Keratinocyte (primary cell): Measurements from ENCODE around the gene R3HDM1. TPM values are rescaled to one million over a fixed set of nuclear protein-coding genes. Genes with fewer than 3 reads are reported as not detected.

ENCODE experiments used
- DNase-seq: peaks from one replicate; pipeline ENCODE4 v3.0.0-alpha.2; 2011; ENCODE audit warnings: low read depth, missing footprints, low spot score
- FAIRE-seq: peaks from 2 replicates; lab custom pipeline; 2011; peaks lifted over from hg19 to GRCh38; lab: Jason Lieb, UNC
- H2AFZ ChIP-seq: 2 replicates; pipeline ENCODE4 v1.6.0; 2012; ENCODE audit warnings: low read length, control low read depth, inconsistent platforms; ENCODE audit not compliant: control insufficient read depth
- H3K27ac ChIP-seq: 2 replicates; pipeline ENCODE4 v1.5.1; 2011; ENCODE audit warnings: low read length; ENCODE audit not compliant: control insufficient read depth, insufficient read depth
- H3K27me3 ChIP-seq: 3 replicates; pipeline ENCODE4 v1.6.0; 2011; ENCODE audit warnings: low read length; ENCODE audit not compliant: control insufficient read depth, insufficient read depth; ENCODE audit errors: extremely low read depth
- H3K36me3 ChIP-seq, 2 experiments: 2 replicates in 1 of 2; 3 replicates in 1 of 2; pipeline ENCODE4 v1.5.1; 2011; ENCODE audit warnings: low read length in 2 of 2, mild to moderate bottlenecking in 1 of 2; ENCODE audit not compliant: control insufficient read depth in 2 of 2, insufficient read depth in 2 of 2; ENCODE audit errors: extremely low read depth in 1 of 2
- H3K4me1 ChIP-seq: 3 replicates; pipeline ENCODE4 v1.5.1; 2011; ENCODE audit warnings: low read length; ENCODE audit not compliant: control insufficient read depth, insufficient read depth; ENCODE audit errors: extremely low read depth
- H3K4me2 ChIP-seq: 3 replicates; pipeline ENCODE4 v1.6.0; 2011; ENCODE audit warnings: low read depth, low read length; ENCODE audit not compliant: control insufficient read depth, insufficient read depth; ENCODE audit errors: extremely low read depth
- H3K4me3 ChIP-seq, 3 experiments: fragments of 200-600 bp in 1 of 3; sonication (generic) in 1 of 3; 2 replicates in 2 of 3; 3 replicates in 1 of 3; pipeline ENCODE4 v1.5.1; 2011 to 2016; ENCODE audit warnings: low read length in 3 of 3, mild to moderate bottlenecking in 3 of 3, control low read depth in 2 of 3, inconsistent platforms in 1 of 3, low read depth in 1 of 3, mixed read lengths in 1 of 3, mixed run types in 1 of 3, moderate library complexity in 1 of 3; ENCODE audit not compliant: control insufficient read depth in 2 of 3, insufficient read depth in 2 of 3; ENCODE audit errors: extremely low read depth in 1 of 3
- H3K79me2 ChIP-seq: 2 replicates; pipeline ENCODE4 v1.6.0; 2012; ENCODE audit warnings: low read length; ENCODE audit not compliant: control insufficient read depth, insufficient read depth
- H3K9ac ChIP-seq: 3 replicates; pipeline ENCODE4 v1.6.0; 2011; ENCODE audit warnings: low read length; ENCODE audit not compliant: control insufficient read depth, insufficient read depth; ENCODE audit errors: extremely low read depth
- H3K9me1 ChIP-seq: 3 replicates; pipeline ENCODE4 v1.6.0; 2011; ENCODE audit warnings: low read length; ENCODE audit not compliant: control insufficient read depth, insufficient read depth; ENCODE audit errors: extremely low read depth
- H3K9me3 ChIP-seq: 2 replicates; pipeline ENCODE4 v1.5.1; 2012; ENCODE audit warnings: low read depth, low read length; ENCODE audit not compliant: control insufficient read depth
- H4K20me1 ChIP-seq: 3 replicates; pipeline ENCODE4 v1.6.0; 2011; ENCODE audit warnings: low read length; ENCODE audit not compliant: control insufficient read depth, insufficient read depth; ENCODE audit errors: extremely low read depth
- EZH2 ChIP-seq: IDR thresholded peaks from one replicate; pipeline ENCODE4 v1.6.1; 2012; ENCODE audit warnings: inconsistent platforms, mild to moderate bottlenecking, low read length, moderate library complexity
- dilution Hi-C: fragments of 300-500 bp; cut with MboI; formaldehyde crosslinking; loops from one replicate; pipeline ENCODE4 v1.7.0; 2020; ENCODE audit warnings: low sequenced_read_pairs; ENCODE audit not compliant: extremely low pct_ligation_motif_present
- polyA plus RNA-seq, 5 experiments: library from polyadenylated mRNA; depleted of rRNA in 3 of 5; stranded (reverse) in 3 of 5; stranded (forward) in 1 of 5; unstranded in 1 of 5; fragments of >200 nt; gene quantifications; 1 replicate in 1 of 5; 2 replicates in 3 of 5; 3 replicates in 1 of 5; pipeline versions ENCODE4 v1.2.1 to v1.2.3, GENCODE V29; 2011 to 2012; ENCODE audit warnings: missing spikeins in 2 of 5, low read depth in 1 of 5, low replicate concordance in 1 of 5
- TF ChIP-seq, protein P1 (sequence below), 3 experiments: IDR thresholded peaks in 1 of 3; conservative IDR thresholded peaks in 1 of 3; optimal IDR thresholded peaks in 1 of 3; 2 replicates in 2 of 3; 3 replicates in 1 of 3; pipeline versions ENCODE3 to v1.5.1; 2011; ENCODE audit warnings: low read length in 3 of 3, mild to moderate bottlenecking in 3 of 3, moderate library complexity in 2 of 3, control low read depth in 1 of 3, inconsistent platforms in 1 of 3; ENCODE audit not compliant: insufficient read depth in 2 of 3; ENCODE audit errors: extremely low read depth in 1 of 3

R3HDM1 gene
- polyA plus RNA-seq, 1 donor (not counting 4 experiments of a cell fraction or from before 2014, with no cell fraction given), result 41.0 TPM

DNA sequence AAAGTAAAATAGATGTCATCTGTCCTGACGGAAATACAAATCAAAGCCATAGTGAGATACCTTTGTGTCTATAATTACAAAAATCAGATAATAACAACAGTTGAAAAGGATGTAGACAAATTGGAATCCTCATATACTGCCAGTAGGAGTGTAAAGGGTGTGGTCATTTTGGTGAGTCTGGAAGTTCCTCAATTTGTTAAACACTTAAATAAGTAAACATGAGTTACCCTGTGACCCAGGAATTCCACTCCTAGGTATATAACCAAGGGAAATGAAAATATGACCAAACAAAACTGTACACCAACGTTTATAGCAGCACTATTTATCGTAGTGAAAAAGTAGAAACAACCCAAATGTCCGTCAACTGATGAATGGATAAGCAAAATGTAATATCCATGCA is 24.0 kb downstream of the R3HDM1 start:
- no peak for FAIRE-seq

GRCh38 chr2:135557530-135557929 is 26.2 kb downstream of the R3HDM1 start:
- TF ChIP-seq, protein P1, sequence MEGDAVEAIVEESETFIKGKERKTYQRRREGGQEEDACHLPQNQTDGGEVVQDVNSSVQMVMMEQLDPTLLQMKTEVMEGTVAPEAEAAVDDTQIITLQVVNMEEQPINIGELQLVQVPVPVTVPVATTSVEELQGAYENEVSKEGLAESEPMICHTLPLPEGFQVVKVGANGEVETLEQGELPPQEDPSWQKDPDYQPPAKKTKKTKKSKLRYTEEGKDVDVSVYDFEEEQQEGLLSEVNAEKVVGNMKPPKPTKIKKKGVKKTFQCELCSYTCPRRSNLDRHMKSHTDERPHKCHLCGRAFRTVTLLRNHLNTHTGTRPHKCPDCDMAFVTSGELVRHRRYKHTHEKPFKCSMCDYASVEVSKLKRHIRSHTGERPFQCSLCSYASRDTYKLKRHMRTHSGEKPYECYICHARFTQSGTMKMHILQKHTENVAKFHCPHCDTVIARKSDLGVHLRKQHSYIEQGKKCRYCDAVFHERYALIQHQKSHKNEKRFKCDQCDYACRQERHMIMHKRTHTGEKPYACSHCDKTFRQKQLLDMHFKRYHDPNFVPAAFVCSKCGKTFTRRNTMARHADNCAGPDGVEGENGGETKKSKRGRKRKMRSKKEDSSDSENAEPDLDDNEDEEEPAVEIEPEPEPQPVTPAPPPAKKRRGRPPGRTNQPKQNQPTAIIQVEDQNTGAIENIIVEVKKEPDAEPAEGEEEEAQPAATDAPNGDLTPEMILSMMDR (optimal IDR thresholded peaks at IDR 0.05 in 1 of 3, IDR thresholded peaks at IDR 0.05 in 1 of 3, conservative IDR thresholded peaks at IDR 0.05 in 1 of 3; ENCODE audit: extremely low read depth in 1 of 3, insufficient read depth in 2 of 3, low read length in 3 of 3), result no peak
- TF ChIP-seq EZH2, result no peak
- Histone ChIP-seq H3K4me2 (no peak overlapping the region), H3K27me3 (no peaks in the 10 kb centered on the region), H3K9me3 (no peaks in the 10 kb centered on the region), H3K36me3 (no peaks in the 10 kb centered on the region), H3K9ac (no peak overlapping the region), H4K20me1 (no peaks in the 10 kb centered on the region), H3K4me1 (no peaks in the 10 kb centered on the region), H3K9me1 (no peaks in the 10 kb centered on the region), H3K27ac (no peak overlapping the region), H2AFZ (no peak overlapping the region), H3K4me3 (no peak overlapping the region), H3K79me2 (peaks cover 39% of the 10 kb centered on the region)
- dilution Hi-C loops, result no loop called here
- DNase-seq (no peak), FAIRE-seq (no peak)

More for the DNA sequence above, 24.0 kb downstream of the R3HDM1 start:
- no peak for DNase-seq
- Histone ChIP-seq H3K4me3 (no peak overlapping the region), H3K4me2 (no peak overlapping the region), H3K79me2 (peaks cover 54% of the 10 kb centered on the region), H2AFZ (no peak overlapping the region), H3K9me1 (no peaks in the 10 kb centered on the region), H3K4me1 (no peaks in the 10 kb centered on the region), H3K9ac (no peak overlapping the region), H3K9me3 (no peaks in the 10 kb centered on the region), H4K20me1 (no peaks in the 10 kb centered on the region), H3K36me3 (no peaks in the 10 kb centered on the region), H3K27me3 (no peaks in the 10 kb centered on the region), H3K27ac (no peak overlapping the region)
- TF ChIP-seq, protein P1 (optimal IDR thresholded peaks at IDR 0.05 in 1 of 3, IDR thresholded peaks at IDR 0.05 in 1 of 3, conservative IDR thresholded peaks at IDR 0.05 in 1 of 3; ENCODE audit: extremely low read depth in 1 of 3, insufficient read depth in 2 of 3, low read length in 3 of 3), result no peak
- no peak for TF ChIP-seq EZH2
- dilution Hi-C loops, result no loop called here
